ENCODE data around the gene MAN2C1. TPM values are rescaled to one million over a fixed set of nuclear protein-coding genes. Genes with fewer than 3 reads are reported as not detected.
A peak's percentile ranks its signal among the peaks of the same experiment; 100 is the strongest.
"Not testable (repeated sequence)": the region's sequence is repeated elsewhere in the genome, so short reads cannot be mapped to it uniquely, and the experiment has no call there.

The MAN2C1 gene
- total RNA-seq, 1 experiment from 2014 or later: 148 TPM

GRCh38 chr15:75349851-75350588, 18.4 kb downstream of the MAN2C1 start (continued):
- TF ChIP-seq, protein P1, sequence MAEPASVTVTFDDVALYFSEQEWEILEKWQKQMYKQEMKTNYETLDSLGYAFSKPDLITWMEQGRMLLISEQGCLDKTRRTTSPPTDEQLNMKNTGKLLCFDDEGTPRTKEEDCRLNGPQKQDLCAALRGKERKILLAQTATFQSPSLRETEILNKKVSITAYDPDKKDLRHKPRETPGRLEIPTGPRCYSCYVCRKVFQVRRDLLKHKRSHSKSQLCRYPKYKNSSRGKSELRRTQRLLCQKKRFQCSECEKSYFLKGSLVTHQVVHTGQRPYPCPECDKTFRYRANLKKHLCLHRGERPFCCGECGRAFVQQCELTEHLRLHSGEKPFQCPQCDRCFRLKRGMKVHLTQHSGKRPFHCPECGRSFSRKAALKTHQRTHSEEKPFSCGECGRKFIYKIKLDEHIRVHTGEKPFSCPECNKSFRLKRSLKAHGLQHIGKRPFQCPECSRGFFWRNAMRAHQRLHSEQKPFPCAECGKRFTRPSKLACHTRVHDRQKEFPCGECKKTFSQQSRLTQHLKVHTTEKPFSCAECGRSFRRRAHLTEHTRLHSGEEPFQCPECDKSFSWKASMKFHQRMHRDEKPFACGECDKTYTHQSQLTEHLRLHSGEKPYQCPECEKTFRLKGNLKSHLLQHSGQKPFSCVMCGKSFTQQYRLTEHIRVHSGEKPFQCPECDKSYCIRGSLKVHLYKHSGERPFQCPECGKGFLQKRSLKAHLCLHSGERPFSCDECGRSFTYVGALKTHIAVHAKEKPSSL (CRISPR knock-in tag; conservative IDR thresholded peaks at IDR 0.05): no peak
- TF ChIP-seq MXD4 (CRISPR knock-in tag; IDR thresholded peaks at IDR 0.05; ENCODE audit: borderline replicate concordance): no peak
- TF ChIP-seq, protein P2, sequence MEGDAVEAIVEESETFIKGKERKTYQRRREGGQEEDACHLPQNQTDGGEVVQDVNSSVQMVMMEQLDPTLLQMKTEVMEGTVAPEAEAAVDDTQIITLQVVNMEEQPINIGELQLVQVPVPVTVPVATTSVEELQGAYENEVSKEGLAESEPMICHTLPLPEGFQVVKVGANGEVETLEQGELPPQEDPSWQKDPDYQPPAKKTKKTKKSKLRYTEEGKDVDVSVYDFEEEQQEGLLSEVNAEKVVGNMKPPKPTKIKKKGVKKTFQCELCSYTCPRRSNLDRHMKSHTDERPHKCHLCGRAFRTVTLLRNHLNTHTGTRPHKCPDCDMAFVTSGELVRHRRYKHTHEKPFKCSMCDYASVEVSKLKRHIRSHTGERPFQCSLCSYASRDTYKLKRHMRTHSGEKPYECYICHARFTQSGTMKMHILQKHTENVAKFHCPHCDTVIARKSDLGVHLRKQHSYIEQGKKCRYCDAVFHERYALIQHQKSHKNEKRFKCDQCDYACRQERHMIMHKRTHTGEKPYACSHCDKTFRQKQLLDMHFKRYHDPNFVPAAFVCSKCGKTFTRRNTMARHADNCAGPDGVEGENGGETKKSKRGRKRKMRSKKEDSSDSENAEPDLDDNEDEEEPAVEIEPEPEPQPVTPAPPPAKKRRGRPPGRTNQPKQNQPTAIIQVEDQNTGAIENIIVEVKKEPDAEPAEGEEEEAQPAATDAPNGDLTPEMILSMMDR (IDR thresholded peaks at IDR 0.05): no peak
- no peak for TF ChIP-seq ZMAT4 (CRISPR knock-in tag; IDR thresholded peaks at IDR 0.05)
- no peak for TF ChIP-seq TEAD1 (CRISPR knock-in tag; IDR thresholded peaks at IDR 0.05)
- TF ChIP-seq GABPB1 (CRISPR knock-in tag; IDR thresholded peaks at IDR 0.05): no peak
- TF ChIP-seq ELF4 (CRISPR knock-in tag; IDR thresholded peaks at IDR 0.05; ENCODE audit: low read depth): no peak
- no peak for TF ChIP-seq SOX15 (CRISPR knock-in tag; IDR thresholded peaks at IDR 0.05)
- TF ChIP-seq HMGA2 (CRISPR knock-in tag; IDR thresholded peaks at IDR 0.05): no peak
- no peak for TF ChIP-seq TCF7 (CRISPR knock-in tag; IDR thresholded peaks at IDR 0.05; ENCODE audit: low read depth)

GRCh38 chr15:75349351-75349669, 19.1 kb downstream of the MAN2C1 start:
- H3K4me1 Mint-ChIP-seq; H3K27ac Mint-ChIP-seq; ATAC-seq; H3K36me3 Mint-ChIP-seq; H3K9me3 Mint-ChIP-seq; DNase-seq (ENCODE audit: low spot score): not testable (repeated sequence)
- POLR2A ChIA-PET: interaction anchor here (0.6 to 3.1 kb wide), 2 partner anchors 19 to 431 kb away, joined by 3 to 14 read pairs; partner anchors contain the start of gene MAN2C1
- H3K4me3 Mint-ChIP-seq: peak overlapping the region; percentile 82; the same call in 1 of the 2 replicates
- CTCF ChIA-PET: interaction anchor here (0.9 to 3.9 kb wide), 2 partner anchors 19 to 183 kb away, joined by 3 to 25 read pairs; partner anchors contain the start of gene MAN2C1
- H3K27me3 Mint-ChIP-seq (ENCODE audit: low read depth): peaks cover 35% of the 10 kb centered on the region

DNA sequence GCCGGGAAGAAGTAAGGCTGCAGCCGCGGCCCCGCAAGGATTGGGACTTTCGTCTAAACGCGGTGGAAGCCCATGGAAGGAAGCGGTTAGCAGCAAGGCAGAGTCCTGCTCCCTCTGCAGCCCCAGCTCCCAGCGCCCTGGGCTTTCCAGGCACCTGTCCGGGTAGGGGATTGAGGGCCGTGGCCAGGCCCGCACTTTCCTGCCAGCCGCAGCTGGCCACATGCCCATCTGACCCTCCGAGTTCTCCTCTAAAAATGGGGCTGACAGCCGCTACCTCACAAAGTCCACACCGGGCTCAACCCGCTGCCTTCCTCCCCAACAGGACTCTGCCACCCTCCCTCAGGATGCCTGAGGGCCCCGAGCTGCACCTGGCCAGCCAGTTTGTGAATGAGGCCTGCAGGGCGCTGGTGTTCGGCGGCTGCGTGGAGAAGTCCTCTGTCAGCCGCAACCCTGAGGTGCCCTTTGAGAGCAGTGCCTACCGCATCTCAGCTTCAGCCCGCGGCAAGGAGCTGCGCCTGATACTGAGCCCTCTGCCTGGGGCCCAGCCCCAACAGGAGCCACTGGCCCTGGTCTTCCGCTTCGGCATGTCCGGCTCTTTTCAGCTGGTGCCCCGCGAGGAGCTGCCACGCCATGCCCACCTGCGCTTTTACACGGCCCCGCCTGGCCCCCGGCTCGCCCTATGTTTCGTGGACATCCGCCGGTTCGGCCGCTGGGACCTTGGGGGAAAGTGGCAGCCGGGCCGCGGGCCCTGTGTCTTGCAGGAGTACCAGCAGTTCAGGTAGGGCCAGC, 19.7 kb downstream of the MAN2C1 start:
- CTCF ChIA-PET: interaction anchor here (0.9 to 3.9 kb wide), 3 partner anchors 19 to 184 kb away, joined by 3 to 25 read pairs (median 7); partner anchors contain the start of gene MAN2C1
- DNase-seq (ENCODE audit: low spot score): peak; percentile 39

More for the DNA sequence above, 19.7 kb downstream of the MAN2C1 start:
- H3K36me3 Mint-ChIP-seq: no peaks in the 10 kb centered on the region
- TF ChIP-seq SMAD4 (CRISPR knock-in tag; IDR thresholded peaks at IDR 0.05) (no peak), ZNF219 (CRISPR knock-in tag; IDR thresholded peaks at IDR 0.05; ENCODE audit: borderline replicate concordance) (no peak), FOXJ3 (CRISPR knock-in tag; IDR thresholded peaks at IDR 0.05; ENCODE audit: borderline replicate concordance) (no peak), RELA (CRISPR knock-in tag; IDR thresholded peaks at IDR 0.05; ENCODE audit: borderline replicate concordance) (0 out of 2 replicates have a peak, but pooled peaks have one; percentile 45)
- TF ChIP-seq, protein P3, sequence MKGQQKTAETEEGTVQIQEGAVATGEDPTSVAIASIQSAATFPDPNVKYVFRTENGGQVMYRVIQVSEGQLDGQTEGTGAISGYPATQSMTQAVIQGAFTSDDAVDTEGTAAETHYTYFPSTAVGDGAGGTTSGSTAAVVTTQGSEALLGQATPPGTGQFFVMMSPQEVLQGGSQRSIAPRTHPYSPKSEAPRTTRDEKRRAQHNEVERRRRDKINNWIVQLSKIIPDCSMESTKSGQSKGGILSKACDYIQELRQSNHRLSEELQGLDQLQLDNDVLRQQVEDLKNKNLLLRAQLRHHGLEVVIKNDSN (CRISPR knock-in tag; IDR thresholded peaks at IDR 0.05): peak; percentile 29; the same call in 1 of the 2 replicates
- TF ChIP-seq, protein P4, sequence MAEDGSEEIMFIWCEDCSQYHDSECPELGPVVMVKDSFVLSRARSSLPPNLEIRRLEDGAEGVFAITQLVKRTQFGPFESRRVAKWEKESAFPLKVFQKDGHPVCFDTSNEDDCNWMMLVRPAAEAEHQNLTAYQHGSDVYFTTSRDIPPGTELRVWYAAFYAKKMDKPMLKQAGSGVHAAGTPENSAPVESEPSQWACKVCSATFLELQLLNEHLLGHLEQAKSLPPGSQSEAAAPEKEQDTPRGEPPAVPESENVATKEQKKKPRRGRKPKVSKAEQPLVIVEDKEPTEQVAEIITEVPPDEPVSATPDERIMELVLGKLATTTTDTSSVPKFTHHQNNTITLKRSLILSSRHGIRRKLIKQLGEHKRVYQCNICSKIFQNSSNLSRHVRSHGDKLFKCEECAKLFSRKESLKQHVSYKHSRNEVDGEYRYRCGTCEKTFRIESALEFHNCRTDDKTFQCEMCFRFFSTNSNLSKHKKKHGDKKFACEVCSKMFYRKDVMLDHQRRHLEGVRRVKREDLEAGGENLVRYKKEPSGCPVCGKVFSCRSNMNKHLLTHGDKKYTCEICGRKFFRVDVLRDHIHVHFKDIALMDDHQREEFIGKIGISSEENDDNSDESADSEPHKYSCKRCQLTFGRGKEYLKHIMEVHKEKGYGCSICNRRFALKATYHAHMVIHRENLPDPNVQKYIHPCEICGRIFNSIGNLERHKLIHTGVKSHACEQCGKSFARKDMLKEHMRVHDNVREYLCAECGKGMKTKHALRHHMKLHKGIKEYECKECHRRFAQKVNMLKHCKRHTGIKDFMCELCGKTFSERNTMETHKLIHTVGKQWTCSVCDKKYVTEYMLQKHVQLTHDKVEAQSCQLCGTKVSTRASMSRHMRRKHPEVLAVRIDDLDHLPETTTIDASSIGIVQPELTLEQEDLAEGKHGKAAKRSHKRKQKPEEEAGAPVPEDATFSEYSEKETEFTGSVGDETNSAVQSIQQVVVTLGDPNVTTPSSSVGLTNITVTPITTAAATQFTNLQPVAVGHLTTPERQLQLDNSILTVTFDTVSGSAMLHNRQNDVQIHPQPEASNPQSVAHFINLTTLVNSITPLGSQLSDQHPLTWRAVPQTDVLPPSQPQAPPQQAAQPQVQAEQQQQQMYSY (CRISPR knock-in tag; IDR thresholded peaks at IDR 0.05): peak; percentile 80
- peaks cover 35% of the 10 kb centered on the region for H3K27me3 Mint-ChIP-seq (ENCODE audit: low read depth)
- no peak overlapping the region for H3K27ac Mint-ChIP-seq
- peak overlapping the region; percentile 82 for H3K4me3 Mint-ChIP-seq
- POLR2A ChIA-PET: interaction anchor here (0.6 to 3.1 kb wide), 2 partner anchors 19 to 431 kb away, joined by 3 to 14 read pairs; partner anchors contain the start of gene MAN2C1
- ATAC-seq: peak; percentile 16
- H3K9me3 Mint-ChIP-seq: no peaks in the 10 kb centered on the region
- peaks cover 9% of the 10 kb centered on the region for H3K4me1 Mint-ChIP-seq
